RWPE2 (cell line): ENCODE results near the gene CEACAM6.
"Not testable (repeated sequence)": the region's sequence is repeated elsewhere in the genome, so short reads cannot be mapped to it uniquely, and the experiment has no call there.

Source experiments
- ATAC-seq: fragments of 200-7000 bp; cut with Tn5 transposase; 3 replicates; pipeline ENCODE4 v1.9.1; 2021; ENCODE audit warnings: low read depth
- DNase-seq: peaks from one replicate; pipeline ENCODE4 v3.0.0-alpha.2; 2020; ENCODE audit warnings: low spot score
- H3K27ac ChIP-seq: fragments of 450-650 bp; 2 replicates; pipeline ENCODE4 v1.5.1; 2017; ENCODE audit warnings: mild to moderate bottlenecking; ENCODE audit not compliant: poor library complexity, severe bottlenecking
- H3K27me3 ChIP-seq: fragments of 250-450 bp; sonication (Bioruptor Pico); 2 replicates; pipeline ENCODE4 v1.5.1; 2021; ENCODE audit warnings: mild to moderate bottlenecking, moderate library complexity; ENCODE audit not compliant: insufficient read depth, poor library complexity, severe bottlenecking
- H3K36me3 ChIP-seq: fragments of 250-450 bp; sonication (Bioruptor Pico); 2 replicates; pipeline ENCODE4 v1.5.1; 2020; ENCODE audit warnings: low read depth, mild to moderate bottlenecking, moderate library complexity
- H3K4me1 ChIP-seq: fragments of 250-450 bp; sonication (Bioruptor Pico); 2 replicates; pipeline ENCODE4 v1.5.1; 2021; ENCODE audit warnings: mild to moderate bottlenecking, moderate library complexity; ENCODE audit not compliant: insufficient read depth, poor library complexity, severe bottlenecking
- H3K4me3 ChIP-seq: fragments of 250-450 bp; sonication (Bioruptor Pico); 2 replicates; pipeline ENCODE4 v1.5.1; 2021; ENCODE audit warnings: mild to moderate bottlenecking, moderate library complexity; ENCODE audit not compliant: severe bottlenecking
- H3K9me3 ChIP-seq: fragments of 250-450 bp; sonication (Bioruptor Pico); 2 replicates; pipeline ENCODE4 v1.5.1; 2021; ENCODE audit warnings: mild to moderate bottlenecking, moderate library complexity; ENCODE audit not compliant: severe bottlenecking
- TF ChIP-seq, protein P1 (sequence below): fragments of 450-650 bp; IDR thresholded peaks from one replicate; pipeline ENCODE4 v1.5.1; 2017; ENCODE audit warnings: mild to moderate bottlenecking, moderate library complexity; ENCODE audit not compliant: poor library complexity, severe bottlenecking

The CEACAM6 gene

DNA sequence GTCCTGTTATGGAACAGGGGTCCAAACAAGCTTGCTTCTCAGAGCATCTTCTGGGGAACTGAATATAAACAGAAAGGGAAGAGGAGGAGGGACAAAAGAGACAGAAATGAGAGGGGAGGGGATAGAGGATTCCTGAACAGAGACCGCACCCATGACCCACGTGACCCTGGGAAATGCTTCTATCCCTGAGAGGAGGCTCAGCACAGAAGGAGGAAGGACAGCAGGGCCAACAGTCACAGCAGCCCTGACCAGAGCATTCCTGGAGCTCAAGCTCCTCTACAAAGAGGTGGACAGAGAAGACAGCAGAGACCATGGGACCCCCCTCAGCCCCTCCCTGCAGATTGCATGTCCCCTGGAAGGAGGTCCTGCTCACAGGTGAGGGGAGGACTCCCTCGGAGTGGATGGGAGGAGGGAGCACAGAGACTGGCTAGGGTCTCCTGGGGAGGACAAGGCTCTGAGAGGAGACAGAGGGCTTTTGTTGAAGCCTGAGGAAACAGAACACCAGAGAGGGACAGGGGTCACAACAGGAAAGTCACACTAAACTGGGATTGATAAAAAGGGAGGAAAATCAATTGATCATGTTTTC lies at the start of gene CEACAM6:
CEACAM6 (plus strand) TSS at position 203 of the 586 bp plus-strand sequence; CDS start at position 312, 109 bp downstream.
- Histone ChIP-seq H3K4me1 (no peaks in the 10 kb centered on the region), H3K27me3 (peaks cover 20% of the 10 kb centered on the region), H3K27ac (no peak within 1 kb of the TSS), H3K9me3 (no peaks in the 10 kb centered on the region), H3K36me3 (no peaks in the 10 kb centered on the region), H3K4me3 (no peak within 1 kb of the TSS)
- TF ChIP-seq, protein P1, sequence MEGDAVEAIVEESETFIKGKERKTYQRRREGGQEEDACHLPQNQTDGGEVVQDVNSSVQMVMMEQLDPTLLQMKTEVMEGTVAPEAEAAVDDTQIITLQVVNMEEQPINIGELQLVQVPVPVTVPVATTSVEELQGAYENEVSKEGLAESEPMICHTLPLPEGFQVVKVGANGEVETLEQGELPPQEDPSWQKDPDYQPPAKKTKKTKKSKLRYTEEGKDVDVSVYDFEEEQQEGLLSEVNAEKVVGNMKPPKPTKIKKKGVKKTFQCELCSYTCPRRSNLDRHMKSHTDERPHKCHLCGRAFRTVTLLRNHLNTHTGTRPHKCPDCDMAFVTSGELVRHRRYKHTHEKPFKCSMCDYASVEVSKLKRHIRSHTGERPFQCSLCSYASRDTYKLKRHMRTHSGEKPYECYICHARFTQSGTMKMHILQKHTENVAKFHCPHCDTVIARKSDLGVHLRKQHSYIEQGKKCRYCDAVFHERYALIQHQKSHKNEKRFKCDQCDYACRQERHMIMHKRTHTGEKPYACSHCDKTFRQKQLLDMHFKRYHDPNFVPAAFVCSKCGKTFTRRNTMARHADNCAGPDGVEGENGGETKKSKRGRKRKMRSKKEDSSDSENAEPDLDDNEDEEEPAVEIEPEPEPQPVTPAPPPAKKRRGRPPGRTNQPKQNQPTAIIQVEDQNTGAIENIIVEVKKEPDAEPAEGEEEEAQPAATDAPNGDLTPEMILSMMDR: no peak
- DNase-seq (no peak), ATAC-seq (no peak)

DNA sequence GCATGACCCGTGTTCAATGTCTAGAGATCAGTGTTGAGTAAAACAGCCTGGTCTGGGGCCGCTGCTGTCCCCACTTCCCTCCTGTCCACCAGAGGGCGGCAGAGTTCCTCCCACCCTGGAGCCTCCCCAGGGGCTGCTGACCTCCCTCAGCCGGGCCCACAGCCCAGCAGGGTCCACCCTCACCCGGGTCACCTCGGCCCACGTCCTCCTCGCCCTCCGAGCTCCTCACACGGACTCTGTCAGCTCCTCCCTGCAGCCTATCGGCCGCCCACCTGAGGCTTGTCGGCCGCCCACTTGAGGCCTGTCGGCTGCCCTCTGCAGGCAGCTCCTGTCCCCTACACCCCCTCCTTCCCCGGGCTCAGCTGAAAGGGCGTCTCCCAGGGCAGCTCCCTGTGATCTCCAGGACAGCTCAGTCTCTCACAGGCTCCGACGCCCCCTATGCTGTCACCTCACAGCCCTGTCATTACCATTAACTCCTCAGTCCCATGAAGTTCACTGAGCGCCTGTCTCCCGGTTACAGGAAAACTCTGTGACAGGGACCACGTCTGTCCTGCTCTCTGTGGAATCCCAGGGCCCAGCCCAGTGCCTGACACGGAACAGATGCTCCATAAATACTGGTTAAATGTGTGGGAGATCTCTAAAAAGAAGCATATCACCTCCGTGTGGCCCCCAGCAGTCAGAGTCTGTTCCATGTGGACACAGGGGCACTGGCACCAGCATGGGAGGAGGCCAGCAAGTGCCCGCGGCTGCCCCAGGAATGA lies 48.4 kb upstream of the CEACAM6 start:
- no peak for DNase-seq
- no peaks in the 10 kb centered on the region for H3K4me1 ChIP-seq
- H3K4me3 ChIP-seq: no peak overlapping the region
- peak; percentile 81 for ATAC-seq
- no peak overlapping the region for H3K27ac ChIP-seq
- H3K27me3 ChIP-seq: no peaks in the 10 kb centered on the region
- TF ChIP-seq, protein P1: peak; percentile 85
- peaks cover 3% of the 10 kb centered on the region for H3K9me3 ChIP-seq
- H3K36me3 ChIP-seq: no peaks in the 10 kb centered on the region

DNA sequence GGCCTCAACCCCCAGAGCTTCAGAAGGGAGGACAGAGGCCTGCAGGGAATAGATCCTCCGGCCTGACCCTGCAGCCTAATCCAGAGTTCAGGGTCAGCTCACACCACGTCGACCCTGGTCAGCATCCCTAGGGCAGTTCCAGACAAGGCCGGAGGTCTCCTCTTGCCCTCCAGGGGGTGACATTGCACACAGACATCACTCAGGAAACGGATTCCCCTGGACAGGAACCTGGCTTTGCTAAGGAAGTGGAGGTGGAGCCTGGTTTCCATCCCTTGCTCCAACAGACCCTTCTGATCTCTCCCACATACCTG lies 47.9 kb upstream of the CEACAM6 start:
- H3K4me1 ChIP-seq: no peaks in the 10 kb centered on the region
- TF ChIP-seq, protein P1: no peak
- peaks cover 3% of the 10 kb centered on the region for H3K9me3 ChIP-seq
- H3K27ac ChIP-seq: no peak overlapping the region
- no peak for ATAC-seq
- no peaks in the 10 kb centered on the region for H3K36me3 ChIP-seq
- no peak for DNase-seq
- no peaks in the 10 kb centered on the region for H3K27me3 ChIP-seq
- no peak overlapping the region for H3K4me3 ChIP-seq

DNA sequence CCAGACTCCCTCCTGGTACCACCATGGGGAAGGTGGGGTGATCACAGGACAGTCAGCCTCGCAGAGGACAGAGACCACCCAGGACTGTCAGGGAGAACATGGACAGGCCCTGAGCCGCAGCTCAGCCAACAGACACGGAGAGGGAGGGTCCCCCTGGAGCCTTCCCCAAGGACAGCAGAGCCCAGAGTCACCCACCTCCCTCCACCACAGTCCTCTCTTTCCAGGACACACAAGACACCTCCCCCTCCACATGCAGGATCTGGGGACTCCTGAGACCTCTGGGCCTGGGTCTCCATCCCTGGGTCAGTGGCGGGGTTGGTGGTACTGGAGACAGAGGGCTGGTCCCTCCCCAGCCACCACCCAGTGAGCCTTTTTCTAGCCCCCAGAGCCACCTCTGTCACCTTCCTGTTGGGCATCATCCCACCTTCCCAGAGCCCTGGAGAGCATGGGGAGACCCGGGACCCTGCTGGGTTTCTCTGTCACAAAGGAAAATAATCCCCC lies 47.4 kb upstream of the CEACAM6 start:
- H3K4me3 ChIP-seq: no peak overlapping the region
- H3K27me3 ChIP-seq: no peaks in the 10 kb centered on the region
- H3K4me1 ChIP-seq: no peaks in the 10 kb centered on the region
- DNase-seq: no peak
- H3K27ac ChIP-seq: no peak overlapping the region
- TF ChIP-seq, protein P1: no peak
- no peaks in the 10 kb centered on the region for H3K36me3 ChIP-seq
- peaks cover 3% of the 10 kb centered on the region for H3K9me3 ChIP-seq
- no peak for ATAC-seq

DNA sequence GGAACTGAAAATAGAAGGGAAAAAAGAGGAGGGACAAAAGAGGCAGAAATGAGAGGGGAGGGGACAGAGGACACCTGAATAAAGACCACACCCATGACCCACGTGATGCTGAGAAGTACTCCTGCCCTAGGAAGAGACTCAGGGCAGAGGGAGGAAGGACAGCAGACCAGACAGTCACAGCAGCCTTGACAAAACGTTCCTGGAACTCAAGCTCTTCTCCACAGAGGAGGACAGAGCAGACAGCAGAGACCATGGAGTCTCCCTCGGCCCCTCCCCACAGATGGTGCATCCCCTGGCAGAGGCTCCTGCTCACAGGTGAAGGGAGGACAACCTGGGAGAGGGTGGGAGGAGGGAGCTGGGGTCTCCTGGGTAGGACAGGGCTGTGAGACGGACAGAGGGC lies 46.8 kb upstream of the CEACAM6 start, which contains the start of gene CEACAM5:
CEACAM5 (plus strand) TSS at position 146 of the 400 bp plus-strand sequence; CDS start at position 252, 106 bp downstream.
- ATAC-seq: no peak
- TF ChIP-seq, protein P1: no peak
- no peak within 1 kb of the TSS for H3K27ac ChIP-seq
- H3K4me1 ChIP-seq: no peaks in the 10 kb centered on the region
- H3K9me3 ChIP-seq: peaks cover 3% of the 10 kb centered on the region
- H3K27me3 ChIP-seq: peaks cover 5% of the 10 kb centered on the region
- H3K4me3 ChIP-seq: no peak within 1 kb of the TSS
- no peaks in the 10 kb centered on the region for H3K36me3 ChIP-seq
- DNase-seq: no peak

DNA sequence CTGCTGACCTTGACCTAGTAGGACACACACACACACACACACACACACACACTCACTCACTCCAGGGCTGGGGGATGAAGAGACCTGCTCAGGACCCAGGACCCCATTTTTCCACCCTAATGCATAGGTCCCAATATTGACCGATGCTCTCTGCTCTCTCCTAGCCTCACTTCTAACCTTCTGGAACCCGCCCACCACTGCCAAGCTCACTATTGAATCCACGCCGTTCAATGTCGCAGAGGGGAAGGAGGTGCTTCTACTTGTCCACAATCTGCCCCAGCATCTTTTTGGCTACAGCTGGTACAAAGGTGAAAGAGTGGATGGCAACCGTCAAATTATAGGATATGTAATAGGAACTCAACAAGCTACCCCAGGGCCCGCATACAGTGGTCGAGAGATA lies 45.8 kb upstream of the CEACAM6 start:
- H3K27me3 ChIP-seq: peaks cover 10% of the 10 kb centered on the region
- H3K36me3 ChIP-seq, H3K9me3 ChIP-seq, DNase-seq, ATAC-seq, H3K4me1 ChIP-seq, H3K4me3 ChIP-seq, H3K27ac ChIP-seq: not testable (repeated sequence)
